Non-pigmented ciliary epithelial cell (primary cell): ENCODE measurements around the gene TLCD5.

Experiments
- DNase-seq: peaks from one replicate; pipeline ENCODE4 v3.0.0-alpha.2; 2010; ENCODE audit warnings: low read depth

TLCD5 gene

DNA sequence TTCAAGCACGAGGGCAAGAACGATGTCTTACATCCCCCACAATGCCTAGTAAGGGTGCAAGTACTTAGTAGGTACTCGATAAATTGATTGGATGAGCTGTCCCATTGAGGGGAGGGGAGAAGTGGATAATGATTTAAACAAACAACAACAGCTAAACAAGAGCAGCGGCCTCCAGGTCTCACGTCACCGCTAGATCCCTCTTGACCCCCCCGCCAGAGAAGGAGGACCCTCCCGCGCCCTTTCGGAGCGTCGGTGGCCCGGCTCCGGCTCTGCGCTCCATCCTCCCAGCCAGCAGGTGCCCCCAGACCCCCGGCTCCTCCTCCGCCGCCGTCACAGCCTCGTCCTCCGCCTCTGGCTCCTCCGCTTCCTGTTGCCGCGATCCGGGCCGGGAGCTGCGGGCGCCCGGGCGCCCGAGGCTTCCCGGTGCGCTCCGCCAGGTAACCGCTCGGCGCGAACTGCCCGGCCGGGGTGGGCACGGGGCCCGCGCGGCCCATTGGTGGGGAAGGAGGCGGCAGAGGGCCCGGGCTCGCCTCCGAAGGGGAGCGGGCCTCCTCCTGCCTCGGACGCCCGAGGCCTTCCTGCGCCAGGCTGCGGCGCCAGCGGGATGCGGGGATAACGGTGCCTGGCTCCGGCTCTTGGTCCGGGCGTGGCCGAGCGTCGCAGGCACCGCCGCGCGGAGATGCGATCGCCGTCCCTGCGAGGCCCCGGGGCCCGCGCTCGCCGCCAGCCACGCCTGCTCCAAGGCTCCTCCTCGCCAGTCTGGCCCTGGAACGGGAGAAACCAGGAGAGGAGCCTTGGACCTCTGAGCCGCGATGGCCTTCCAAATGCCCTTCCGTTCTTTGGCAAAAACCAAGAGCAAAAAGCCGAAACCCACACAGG lies at the start of gene TLCD5:
Gene TLCD5, plus strand, starts transcription at position 368 of the 879 bp plus-strand sequence. CDS start 2,143 bp downstream, outside the sequence.
- no peak for DNase-seq

- DNase-seq: no peak
Measured at GRCh38 chr11:120279502-120279901, 45.6 kb upstream of the TLCD5 start.

- no peak for DNase-seq
Measured at GRCh38 chr11:120280600-120281051, 44.5 kb upstream of the TLCD5 start.

DNA sequence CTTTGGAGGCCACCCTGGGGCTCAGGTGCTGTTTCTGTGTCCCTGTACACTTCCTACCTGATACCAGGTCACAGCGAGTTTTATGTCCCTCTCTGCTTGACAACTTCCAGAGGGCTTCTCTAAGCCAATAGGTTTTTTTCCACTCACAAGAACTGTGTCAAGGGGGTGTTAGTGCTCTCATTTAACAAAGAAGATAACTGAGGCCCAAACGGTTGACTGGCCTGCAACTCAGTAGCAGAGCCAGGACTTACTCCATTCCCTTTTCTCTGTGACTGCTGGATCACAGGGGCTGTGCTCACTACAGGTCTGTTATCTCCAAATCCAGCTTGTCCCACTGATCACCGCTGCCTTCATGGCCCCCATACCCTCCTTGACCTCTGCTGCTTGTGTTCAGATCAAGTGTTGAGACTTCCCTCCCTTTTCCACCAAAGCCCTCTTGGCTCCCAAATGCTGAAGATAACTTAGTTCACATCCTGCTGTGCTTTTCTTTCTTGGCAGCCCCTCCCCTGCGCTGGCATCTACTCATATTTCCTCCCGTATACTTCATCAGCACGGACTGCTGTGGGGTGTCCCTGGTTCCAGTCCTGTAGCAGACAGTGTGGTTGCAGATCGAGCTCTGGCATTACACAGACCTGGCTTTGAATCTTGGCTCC lies 43.8 kb upstream of the TLCD5 start:
- no peak for DNase-seq

DNA sequence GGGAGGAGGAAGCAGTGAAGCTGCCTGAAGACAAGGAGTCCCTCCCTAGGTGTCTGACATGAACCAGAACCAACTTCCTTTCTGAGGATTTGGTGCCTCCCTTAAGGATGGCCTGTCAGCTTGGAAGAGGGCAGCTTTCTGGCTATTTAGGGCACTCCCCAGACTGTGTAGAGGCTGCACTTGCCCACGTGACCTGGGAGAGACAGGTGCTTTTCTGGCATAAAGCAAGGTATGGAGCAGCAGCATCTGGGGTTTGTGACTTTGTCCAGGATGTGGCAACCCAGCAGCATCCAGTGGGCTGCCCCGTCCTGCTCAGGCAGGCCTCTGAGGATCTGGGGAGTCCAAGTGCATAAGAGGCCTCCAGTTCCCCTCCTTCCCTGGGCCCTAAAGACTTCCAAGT lies 42.0 kb upstream of the TLCD5 start:
- no peak for DNase-seq

- DNase-seq: no peak
Measured at GRCh38 chr11:120284272-120284671, 40.8 kb upstream of the TLCD5 start.

- DNase-seq: no peak
Measured at GRCh38 chr11:120285256-120285655, 39.8 kb upstream of the TLCD5 start.

DNA sequence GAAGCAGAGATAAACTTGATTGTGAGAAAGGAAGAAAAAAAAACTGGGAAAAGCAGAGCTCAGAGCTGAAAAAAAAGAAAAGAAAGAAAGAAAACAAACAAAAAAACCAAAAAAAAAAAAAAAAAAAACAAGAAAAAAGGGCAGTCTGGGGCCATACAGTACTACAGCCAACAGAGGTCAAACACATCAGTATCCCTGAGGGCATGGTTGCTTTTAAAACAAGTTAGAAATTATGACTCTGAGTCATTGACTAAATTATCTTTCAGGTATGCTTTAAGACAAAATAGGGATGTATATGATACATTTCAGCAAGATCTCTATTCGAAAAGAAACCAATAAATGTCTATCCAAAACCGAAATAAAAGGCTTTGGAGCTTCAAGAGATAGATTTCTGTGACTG lies 37.1 kb upstream of the TLCD5 start:
- DNase-seq: no peak

GRCh38 chr11:120289426-120289825 lies 35.7 kb upstream of the TLCD5 start:
- DNase-seq: no peak

DNA sequence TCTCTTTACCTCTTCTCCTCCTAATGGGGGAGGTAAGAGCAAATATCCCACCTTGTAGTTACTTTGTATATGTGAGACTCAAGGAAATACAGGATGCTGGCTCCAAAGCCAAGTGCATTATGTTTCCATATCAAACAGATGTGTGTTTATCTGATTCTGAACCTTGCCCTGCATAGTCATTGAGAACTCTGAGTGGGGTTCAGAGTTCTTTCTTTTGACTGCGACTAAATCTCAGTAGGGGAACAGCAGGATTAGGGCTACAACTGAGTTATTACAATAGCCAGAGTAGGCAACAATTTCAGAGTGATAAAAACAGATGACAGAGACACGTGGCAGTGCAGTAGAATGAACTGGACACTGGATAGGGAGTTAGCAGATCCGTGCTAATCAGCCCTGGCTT lies 34.1 kb upstream of the TLCD5 start:
- DNase-seq: no peak

DNA sequence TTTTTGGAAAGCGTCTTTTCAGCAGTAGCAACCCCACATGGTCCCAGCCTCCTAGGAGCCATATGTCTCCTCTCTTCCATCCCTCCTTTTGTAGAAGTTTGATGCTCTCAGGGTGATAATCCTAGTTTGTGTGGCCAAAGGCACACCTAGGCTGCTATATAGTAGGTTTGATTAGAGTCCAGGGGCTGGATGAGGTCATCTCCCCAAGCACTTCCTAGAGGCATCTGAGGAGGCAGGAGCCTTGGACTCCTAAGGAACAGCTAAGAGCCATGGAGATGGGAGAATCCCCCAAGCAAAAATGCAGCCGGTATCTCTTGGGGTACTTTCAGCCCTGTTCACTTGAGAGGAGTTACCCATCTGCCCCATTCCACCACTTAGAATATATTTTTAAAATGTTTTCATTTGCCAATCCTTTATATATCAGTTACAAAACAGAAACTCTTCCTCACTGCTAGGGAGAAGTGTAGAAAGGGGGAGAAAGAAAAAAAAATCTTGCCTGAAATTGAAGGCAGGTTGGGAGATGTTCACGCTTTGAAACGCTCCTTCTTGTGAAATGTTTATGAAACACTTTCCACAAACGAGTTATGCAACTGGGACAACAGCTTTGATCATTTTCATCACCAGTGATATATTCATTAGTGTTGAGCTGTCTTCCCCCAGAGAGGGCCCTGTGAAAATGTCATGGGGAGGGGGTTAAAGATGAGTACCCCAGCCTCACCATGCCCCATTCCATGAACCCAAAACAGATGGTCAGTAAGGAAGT lies 31.9 kb upstream of the TLCD5 start:
- no peak for DNase-seq

GRCh38 chr11:120294096-120294495 lies 31.0 kb upstream of the TLCD5 start:
- no peak for DNase-seq

GRCh38 chr11:120295099-120295498 lies 30.0 kb upstream of the TLCD5 start:
- no peak for DNase-seq

DNA sequence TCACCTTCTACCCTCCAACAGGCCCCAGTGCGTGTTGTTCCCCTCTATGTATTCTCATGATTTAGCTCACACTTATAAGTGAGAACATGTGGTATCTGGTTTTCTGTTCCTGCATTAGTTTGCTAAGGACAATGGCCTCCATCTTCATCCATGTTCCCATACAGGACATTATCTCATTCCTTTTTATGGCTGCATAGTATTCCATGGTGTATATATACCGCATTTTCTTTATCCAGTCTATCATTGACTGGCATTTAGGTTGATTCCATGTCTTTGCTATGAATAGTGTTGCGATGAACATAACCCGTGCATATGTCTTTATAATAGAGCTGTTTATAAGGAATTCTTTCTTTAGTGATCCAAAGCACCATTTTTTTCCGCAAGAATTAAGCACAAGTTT lies 28.5 kb upstream of the TLCD5 start:
- DNase-seq: no peak

DNA sequence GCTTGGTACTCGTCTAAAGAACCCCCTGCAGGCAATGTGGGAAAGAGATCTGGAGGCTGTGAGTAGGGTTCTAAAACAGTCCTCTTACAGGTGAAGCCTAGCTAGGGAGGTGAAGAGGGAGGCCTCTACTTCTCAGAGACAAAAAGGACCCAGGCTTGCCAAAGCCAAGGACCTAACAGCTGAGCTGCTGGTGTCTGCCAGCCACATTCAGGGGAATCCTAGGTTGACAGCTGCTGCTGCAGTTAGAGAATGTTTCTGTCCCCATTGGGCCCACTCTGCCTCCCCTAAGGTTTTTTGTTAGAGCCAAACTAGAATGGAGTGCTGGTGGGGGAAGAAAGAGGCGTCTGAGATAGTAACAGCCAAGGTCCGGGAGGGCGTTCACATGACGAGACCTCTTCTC lies 26.6 kb upstream of the TLCD5 start:
- DNase-seq: no peak

DNA sequence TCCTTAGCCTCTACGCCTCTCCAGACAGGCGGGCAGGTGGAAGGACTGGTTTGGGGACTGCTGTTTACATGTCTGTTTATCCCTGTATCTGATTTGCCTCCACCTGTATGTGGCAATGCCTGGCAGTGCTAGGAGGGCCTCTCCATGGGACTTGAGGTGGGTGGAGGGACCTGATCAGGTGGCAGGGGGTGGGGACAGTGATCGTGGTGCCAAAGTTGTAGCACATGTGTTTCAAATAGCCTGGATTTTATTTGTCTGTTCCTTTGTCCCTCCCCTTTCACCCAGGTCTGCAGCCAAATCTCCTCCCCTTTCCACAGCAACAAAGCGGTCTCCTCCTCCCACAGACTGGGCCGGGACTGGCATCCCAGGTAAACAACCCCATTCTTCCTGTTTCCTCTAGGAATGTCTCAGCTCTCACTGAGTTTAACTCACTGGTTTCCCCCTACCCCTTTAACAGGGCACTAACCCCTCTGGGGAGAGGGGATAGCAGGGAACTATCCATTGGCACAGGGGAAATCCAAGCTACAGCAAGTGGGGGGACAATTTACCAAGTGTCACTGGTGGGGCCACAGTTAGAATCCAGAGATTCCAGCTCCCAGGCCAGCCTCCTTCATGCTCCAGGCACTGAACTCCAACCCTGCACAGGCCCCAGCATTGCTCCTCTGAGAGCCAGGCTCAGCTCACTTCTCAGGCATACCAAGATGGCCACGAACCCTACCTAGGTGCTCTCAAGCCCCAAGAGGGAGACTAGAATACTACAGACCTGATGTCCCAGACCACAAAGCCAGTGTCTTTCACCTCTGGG lies 22.9 kb upstream of the TLCD5 start:
- DNase-seq: no peak

GRCh38 chr11:120303004-120303637 lies 22.0 kb upstream of the TLCD5 start:
- peak; percentile 47 for DNase-seq

GRCh38 chr11:120304526-120304925 lies 20.6 kb upstream of the TLCD5 start:
- DNase-seq: no peak

- no peak for DNase-seq
Measured at GRCh38 chr11:120305286-120305685, 19.8 kb upstream of the TLCD5 start.

DNA sequence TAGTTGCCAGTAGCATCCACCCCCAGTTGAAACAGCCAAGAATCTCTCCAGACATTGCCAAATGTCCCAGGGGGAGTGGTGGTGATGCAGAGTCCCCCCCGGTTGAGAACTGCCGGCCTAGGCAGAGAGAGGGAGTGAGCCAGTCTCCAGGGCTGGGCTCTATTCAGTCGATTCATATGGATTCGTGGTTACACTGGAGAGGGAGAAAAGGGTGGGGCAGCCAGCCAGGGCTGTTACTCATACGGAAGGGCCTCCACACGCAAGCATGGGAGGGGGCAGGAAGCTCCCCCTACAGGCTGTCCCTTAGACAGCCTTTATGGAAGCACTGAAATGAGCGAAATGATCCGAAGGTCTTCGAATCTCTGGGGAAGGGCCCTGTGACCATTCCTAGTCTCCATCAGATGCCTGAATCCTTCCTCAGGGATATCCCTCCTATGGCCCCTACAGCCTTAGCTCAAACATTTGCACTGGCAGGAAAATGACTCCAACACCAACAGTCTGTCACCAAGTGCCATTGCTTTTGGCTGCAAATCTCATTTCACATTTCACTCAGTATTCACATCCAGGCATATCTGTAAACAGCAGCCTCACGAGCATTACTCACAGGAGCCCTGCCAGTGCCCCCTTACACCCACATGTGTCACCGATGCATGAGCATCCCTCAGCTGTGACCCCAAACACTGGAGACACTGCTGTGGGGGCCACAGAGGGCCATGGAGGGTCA lies 18.4 kb upstream of the TLCD5 start:
- no peak for DNase-seq

GRCh38 chr11:120307476-120307875 lies 17.6 kb upstream of the TLCD5 start:
- no peak for DNase-seq
